Measurements from ENCODE around the gene MACROD2.

The MACROD2 gene

DNA sequence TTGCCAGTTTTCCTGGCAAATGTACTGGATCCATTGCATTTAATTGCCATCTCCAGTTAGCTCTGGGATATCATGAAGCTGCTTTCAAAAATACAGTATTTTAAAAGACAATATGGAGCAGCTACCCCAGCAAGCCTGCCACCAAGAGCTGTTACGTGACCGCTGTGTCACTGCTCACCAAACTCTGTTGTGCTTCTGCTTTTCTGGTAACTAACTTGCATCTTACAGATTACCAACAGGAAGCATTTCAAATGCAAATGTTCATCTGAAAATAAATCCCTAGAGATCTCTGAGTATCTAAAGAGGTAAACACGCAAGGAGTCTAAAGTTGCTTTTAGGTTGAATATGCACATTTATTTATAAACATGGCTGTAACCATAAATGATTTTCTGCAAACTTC, 1569.7 kb downstream of the MACROD2 start:
- TF ChIP-seq ZFX (IDR thresholded peaks at IDR 0.05; ENCODE audit: borderline replicate concordance) = no peak
- TF ChIP-seq, protein P1, sequence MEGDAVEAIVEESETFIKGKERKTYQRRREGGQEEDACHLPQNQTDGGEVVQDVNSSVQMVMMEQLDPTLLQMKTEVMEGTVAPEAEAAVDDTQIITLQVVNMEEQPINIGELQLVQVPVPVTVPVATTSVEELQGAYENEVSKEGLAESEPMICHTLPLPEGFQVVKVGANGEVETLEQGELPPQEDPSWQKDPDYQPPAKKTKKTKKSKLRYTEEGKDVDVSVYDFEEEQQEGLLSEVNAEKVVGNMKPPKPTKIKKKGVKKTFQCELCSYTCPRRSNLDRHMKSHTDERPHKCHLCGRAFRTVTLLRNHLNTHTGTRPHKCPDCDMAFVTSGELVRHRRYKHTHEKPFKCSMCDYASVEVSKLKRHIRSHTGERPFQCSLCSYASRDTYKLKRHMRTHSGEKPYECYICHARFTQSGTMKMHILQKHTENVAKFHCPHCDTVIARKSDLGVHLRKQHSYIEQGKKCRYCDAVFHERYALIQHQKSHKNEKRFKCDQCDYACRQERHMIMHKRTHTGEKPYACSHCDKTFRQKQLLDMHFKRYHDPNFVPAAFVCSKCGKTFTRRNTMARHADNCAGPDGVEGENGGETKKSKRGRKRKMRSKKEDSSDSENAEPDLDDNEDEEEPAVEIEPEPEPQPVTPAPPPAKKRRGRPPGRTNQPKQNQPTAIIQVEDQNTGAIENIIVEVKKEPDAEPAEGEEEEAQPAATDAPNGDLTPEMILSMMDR (IDR thresholded peaks at IDR 0.05) = no peak
- H3K27ac ChIP-seq = no peak overlapping the region

DNA sequence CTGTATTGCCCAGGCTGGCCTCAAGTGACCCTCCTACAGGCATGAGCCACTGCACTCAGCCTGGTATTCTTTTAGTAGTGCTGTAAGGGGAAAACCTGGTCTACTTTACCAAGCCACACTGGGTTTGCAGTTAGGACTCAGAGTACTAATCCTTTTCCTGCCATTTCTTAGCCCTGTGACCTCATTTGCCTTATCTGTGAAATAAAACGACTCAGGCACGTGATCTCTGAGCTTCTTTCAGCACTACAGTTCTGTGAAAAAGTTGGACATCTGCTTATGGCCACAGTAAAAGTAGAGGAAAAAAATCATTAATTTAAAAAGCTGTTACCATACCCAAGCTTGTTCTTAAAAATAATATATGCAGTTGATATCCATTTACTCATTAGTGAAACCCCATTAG, 1570.5 kb downstream of the MACROD2 start:
- no peak overlapping the region for H3K27ac ChIP-seq
- TF ChIP-seq ZFX (IDR thresholded peaks at IDR 0.05; ENCODE audit: borderline replicate concordance) = no peak
- TF ChIP-seq, protein P1 (IDR thresholded peaks at IDR 0.05) = no peak

GRCh38 chr20:15567219-15567618, 1571.9 kb downstream of the MACROD2 start:
- H3K27ac ChIP-seq = no peak overlapping the region
- TF ChIP-seq, protein P1 (IDR thresholded peaks at IDR 0.05) = no peak
- no peak for TF ChIP-seq ZFX (IDR thresholded peaks at IDR 0.05; ENCODE audit: borderline replicate concordance)

DNA sequence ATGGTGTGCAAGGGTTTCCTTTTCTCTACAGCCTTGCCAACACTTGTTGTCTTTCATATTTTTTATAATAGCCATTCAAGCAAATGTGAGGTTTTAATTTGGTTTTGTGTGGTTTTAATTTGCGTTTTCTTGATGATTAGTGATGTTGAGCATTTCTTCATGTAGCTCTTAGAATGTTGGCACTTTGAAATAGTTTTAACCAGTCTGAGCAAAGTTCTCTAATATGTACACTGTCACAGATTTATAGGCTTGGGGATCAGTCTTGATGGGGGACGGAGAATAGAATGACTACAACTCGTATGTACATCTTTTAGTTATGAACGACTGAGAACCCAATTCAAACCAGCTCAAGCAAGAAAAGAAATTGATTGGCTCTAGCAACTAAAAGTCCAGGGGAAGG, 1574.8 kb downstream of the MACROD2 start:
- TF ChIP-seq, protein P1 (IDR thresholded peaks at IDR 0.05) = no peak
- no peak for TF ChIP-seq ZFX (IDR thresholded peaks at IDR 0.05; ENCODE audit: borderline replicate concordance)
- no peak overlapping the region for H3K27ac ChIP-seq

DNA sequence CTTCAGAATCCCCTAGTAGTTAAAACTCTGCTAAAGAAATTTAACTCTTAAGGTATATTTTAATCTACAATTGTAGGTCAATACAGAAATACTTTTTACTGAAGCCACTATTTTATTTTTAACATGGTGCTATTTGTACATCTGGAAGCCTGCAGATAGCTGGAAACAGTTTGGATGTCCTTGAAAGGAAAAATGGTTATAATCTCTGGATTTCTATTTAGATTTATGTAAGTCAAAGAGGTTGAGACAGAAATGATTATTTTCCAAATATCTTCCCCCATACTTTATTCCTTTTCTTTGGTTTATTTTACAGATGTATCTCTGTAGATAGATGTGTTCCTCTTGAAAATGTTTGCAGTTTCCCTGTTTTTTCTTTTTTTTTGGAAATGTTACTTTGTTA, 1575.7 kb downstream of the MACROD2 start:
- no peak overlapping the region for H3K27ac ChIP-seq
- TF ChIP-seq, protein P1 (IDR thresholded peaks at IDR 0.05) = no peak
- TF ChIP-seq ZFX (IDR thresholded peaks at IDR 0.05; ENCODE audit: borderline replicate concordance) = no peak

DNA sequence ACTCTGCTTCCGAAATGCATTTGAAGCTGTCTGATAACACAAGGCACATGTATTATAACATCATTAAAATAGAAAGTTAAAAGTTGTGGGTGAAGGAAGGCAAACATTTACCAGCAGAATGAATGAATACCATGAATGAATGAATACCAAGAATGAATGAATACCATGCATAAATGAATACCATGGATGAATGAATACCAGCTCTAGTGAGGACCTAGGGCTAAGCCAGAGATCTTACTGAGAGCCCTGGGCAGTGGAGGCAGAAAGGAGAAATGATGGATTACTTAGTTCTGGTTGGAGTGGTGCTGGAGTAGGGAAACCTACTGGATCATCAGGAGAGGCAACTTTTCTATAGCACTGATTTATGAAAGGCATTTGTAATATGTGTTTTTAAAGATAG, 1579.9 kb downstream of the MACROD2 start:
- TF ChIP-seq, protein P1 (IDR thresholded peaks at IDR 0.05) = no peak
- TF ChIP-seq ZFX (IDR thresholded peaks at IDR 0.05; ENCODE audit: borderline replicate concordance) = no peak
- H3K27ac ChIP-seq = no peak overlapping the region

DNA sequence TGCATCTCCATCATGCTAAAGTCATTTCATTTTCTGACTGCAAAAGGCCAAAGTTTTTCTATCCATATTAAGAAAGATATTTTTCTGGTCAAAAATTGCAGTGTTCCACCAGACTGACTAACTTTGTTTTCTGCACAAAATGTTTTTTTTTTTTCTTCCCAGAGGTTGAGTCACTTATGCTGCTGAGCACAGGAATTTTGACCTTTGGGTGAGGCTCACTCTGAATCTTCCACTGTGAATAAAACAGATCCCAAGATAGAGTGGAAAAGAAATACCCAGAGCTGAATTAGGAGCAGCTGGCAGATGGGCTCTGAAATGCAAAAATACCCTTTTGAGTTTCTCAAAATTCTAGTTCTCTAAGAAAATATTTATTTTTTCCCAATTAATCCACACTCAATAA, 1581.1 kb downstream of the MACROD2 start:
- no peak overlapping the region for H3K27ac ChIP-seq
- TF ChIP-seq, protein P1 (IDR thresholded peaks at IDR 0.05) = no peak
- TF ChIP-seq ZFX (IDR thresholded peaks at IDR 0.05; ENCODE audit: borderline replicate concordance) = no peak
